ENCODE data around the gene ORAI2. TPM values are rescaled to one million over a fixed set of nuclear protein-coding genes. Genes with fewer than 3 reads are reported as not detected.

The ORAI2 gene
- total and polyA plus RNA-seq, 2 of the 13 experiments (the other 11 are each of a cell fraction or from before 2014, with no cell fraction given), result 3.0 to 6.0 TPM

DNA sequence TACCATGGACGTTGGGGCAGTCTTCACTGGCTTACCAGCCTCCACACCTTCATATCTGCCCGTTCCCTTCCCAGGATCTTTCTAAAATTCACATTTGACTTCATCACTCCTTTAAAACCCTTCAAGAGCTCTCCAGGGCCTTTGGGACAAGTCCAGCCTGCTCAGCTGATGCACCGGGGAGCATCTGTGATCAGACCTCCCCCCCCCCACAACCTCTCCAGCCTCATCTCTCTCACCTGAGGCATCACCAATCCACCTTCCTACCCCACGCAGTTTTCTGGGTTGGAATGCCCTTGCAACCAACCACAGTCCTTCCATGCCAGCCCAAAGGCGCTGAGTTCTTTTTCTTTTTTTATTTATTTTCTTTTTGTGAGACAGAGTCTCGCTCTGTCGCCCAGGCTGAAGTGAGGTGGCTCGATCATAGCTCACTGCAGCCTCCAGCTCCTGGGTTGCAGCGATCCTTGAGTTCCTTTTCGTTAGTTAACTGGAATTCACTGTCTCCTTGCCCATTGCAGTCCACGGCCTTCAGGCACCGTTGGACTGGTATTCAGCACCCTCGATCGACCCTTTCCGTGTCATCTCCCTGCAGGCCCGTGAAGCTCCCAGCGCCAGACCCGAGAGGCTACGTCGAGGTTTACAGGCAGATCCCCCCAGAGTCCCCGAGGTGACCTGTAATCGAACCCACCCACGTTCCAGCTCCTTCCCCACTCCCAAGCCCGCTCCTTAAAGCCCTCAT is 30.6 kb downstream of the ORAI2 start:
- H3K36me3 ChIP-seq (replicated peaks in 1 of 2; ENCODE audit: control insufficient read depth in 1 of 2, insufficient read depth in 2 of 2, low read length in 2 of 2), result peaks cover 4 to 7% of the 10 kb centered on the region in 2 experiments; a peak in 2 of 5 replicates
- peaks cover 14% of the 10 kb centered on the region for H3K79me2 ChIP-seq (ENCODE audit: insufficient read depth, low read length)
- in situ Hi-C loops (cut with HindIII; ENCODE audit: extremely low pct_ligation_motif_present, low pct_unique_long_range_greater_than_20kb) (no loop called here), intact Hi-C loops (cut with micrococcal nuclease; ENCODE audit: unreplicated experiment) (no loop called here)
- peaks cover 23% of the 10 kb centered on the region for H3K4me1 ChIP-seq (ENCODE audit: insufficient read depth, low read length)
- no peak for FAIRE-seq
- ChIA-PET POLR2A (interaction anchor here (1.9 kb wide), 1 partner anchor 12 kb away, joined by 4 read pairs; no protein-coding TSS in a partner anchor), CTCF (ENCODE audit: low intra/inter-chr PET ratio, low total read pairs) (no interaction called here)
- peak overlapping the region; percentile 87 for H3K4me2 ChIP-seq (ENCODE audit: low read depth, low read length)
- H3K9me3 ChIP-seq (ENCODE audit: low read length), result no peaks in the 10 kb centered on the region
- DNase-seq (ENCODE audit: low spot score), result no peak
- H4K20me1 ChIP-seq (ENCODE audit: insufficient read depth, low read length), result no peaks in the 10 kb centered on the region
- H3K27me3 ChIP-seq (ENCODE audit: control insufficient read depth in 1 of 2, insufficient read depth in 2 of 2, low read length in 2 of 2), result peaks cover 0 to 5% of the 10 kb centered on the region in 2 experiments; a peak in 2 of 5 replicates
- BruUV-seq (replicated peaks), result TSS peak; percentile 56
- 5% methylated on average over 24 of the region's 24 CpGs for WGBS (ENCODE audit: low lambda C conversion rate)
- H3K9ac ChIP-seq (ENCODE audit: insufficient read depth, low read depth, low read length), result peak overlapping the region; percentile 95
- H3K27ac ChIP-seq (ENCODE audit: extremely low read length, insufficient read depth, low read length), result peak overlapping the region; percentile 59
- peak overlapping the region; percentile 93 to 100 (median 94) for H3K4me3 ChIP-seq (replicated peaks in 1 of 3; ENCODE audit: insufficient read depth in 1 of 3, low read depth in 2 of 3, low read length in 3 of 3)
- ATAC-seq, result peak; percentile 4; the same call in 1 of the 3 replicates
- peak overlapping the region; percentile 93 for H2AFZ ChIP-seq (ENCODE audit: low read length)
- 0 out of 2 replicates have a peak, but pooled peaks have one; percentile 0 for TF ChIP-seq ZNF232 (CRISPR knock-in tag; IDR thresholded peaks at IDR 0.05; ENCODE audit: borderline replicate concordance)
- TF ChIP-seq ZNF224 (CRISPR knock-in tag; IDR thresholded peaks at IDR 0.05), result peak; percentile 36; the same call in 1 of the 2 replicates
- TF ChIP-seq, protein P1, sequence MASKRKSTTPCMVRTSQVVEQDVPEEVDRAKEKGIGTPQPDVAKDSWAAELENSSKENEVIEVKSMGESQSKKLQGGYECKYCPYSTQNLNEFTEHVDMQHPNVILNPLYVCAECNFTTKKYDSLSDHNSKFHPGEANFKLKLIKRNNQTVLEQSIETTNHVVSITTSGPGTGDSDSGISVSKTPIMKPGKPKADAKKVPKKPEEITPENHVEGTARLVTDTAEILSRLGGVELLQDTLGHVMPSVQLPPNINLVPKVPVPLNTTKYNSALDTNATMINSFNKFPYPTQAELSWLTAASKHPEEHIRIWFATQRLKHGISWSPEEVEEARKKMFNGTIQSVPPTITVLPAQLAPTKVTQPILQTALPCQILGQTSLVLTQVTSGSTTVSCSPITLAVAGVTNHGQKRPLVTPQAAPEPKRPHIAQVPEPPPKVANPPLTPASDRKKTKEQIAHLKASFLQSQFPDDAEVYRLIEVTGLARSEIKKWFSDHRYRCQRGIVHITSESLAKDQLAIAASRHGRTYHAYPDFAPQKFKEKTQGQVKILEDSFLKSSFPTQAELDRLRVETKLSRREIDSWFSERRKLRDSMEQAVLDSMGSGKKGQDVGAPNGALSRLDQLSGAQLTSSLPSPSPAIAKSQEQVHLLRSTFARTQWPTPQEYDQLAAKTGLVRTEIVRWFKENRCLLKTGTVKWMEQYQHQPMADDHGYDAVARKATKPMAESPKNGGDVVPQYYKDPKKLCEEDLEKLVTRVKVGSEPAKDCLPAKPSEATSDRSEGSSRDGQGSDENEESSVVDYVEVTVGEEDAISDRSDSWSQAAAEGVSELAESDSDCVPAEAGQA (IDR thresholded peaks at IDR 0.05; ENCODE audit: low read depth), result no peak
- TF ChIP-seq, protein P1 (CRISPR knock-in tag; IDR thresholded peaks at IDR 0.05; ENCODE audit: borderline replicate concordance), result 0 out of 2 replicates have a peak, but pooled peaks have one; percentile 19
- TF ChIP-seq, protein P2, sequence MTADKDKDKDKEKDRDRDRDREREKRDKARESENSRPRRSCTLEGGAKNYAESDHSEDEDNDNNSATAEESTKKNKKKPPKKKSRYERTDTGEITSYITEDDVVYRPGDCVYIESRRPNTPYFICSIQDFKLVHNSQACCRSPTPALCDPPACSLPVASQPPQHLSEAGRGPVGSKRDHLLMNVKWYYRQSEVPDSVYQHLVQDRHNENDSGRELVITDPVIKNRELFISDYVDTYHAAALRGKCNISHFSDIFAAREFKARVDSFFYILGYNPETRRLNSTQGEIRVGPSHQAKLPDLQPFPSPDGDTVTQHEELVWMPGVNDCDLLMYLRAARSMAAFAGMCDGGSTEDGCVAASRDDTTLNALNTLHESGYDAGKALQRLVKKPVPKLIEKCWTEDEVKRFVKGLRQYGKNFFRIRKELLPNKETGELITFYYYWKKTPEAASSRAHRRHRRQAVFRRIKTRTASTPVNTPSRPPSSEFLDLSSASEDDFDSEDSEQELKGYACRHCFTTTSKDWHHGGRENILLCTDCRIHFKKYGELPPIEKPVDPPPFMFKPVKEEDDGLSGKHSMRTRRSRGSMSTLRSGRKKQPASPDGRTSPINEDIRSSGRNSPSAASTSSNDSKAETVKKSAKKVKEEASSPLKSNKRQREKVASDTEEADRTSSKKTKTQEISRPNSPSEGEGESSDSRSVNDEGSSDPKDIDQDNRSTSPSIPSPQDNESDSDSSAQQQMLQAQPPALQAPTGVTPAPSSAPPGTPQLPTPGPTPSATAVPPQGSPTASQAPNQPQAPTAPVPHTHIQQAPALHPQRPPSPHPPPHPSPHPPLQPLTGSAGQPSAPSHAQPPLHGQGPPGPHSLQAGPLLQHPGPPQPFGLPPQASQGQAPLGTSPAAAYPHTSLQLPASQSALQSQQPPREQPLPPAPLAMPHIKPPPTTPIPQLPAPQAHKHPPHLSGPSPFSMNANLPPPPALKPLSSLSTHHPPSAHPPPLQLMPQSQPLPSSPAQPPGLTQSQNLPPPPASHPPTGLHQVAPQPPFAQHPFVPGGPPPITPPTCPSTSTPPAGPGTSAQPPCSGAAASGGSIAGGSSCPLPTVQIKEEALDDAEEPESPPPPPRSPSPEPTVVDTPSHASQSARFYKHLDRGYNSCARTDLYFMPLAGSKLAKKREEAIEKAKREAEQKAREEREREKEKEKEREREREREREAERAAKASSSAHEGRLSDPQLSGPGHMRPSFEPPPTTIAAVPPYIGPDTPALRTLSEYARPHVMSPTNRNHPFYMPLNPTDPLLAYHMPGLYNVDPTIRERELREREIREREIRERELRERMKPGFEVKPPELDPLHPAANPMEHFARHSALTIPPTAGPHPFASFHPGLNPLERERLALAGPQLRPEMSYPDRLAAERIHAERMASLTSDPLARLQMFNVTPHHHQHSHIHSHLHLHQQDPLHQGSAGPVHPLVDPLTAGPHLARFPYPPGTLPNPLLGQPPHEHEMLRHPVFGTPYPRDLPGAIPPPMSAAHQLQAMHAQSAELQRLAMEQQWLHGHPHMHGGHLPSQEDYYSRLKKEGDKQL (CRISPR knock-in tag; IDR thresholded peaks at IDR 0.05; ENCODE audit: low read depth), result no peak
- TF ChIP-seq, protein P3, sequence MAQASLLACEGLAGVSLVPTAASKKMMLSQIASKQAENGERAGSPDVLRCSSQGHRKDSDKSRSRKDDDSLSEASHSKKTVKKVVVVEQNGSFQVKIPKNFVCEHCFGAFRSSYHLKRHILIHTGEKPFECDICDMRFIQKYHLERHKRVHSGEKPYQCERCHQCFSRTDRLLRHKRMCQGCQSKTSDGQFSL (CRISPR knock-in tag; IDR thresholded peaks at IDR 0.05), result 0 out of 2 replicates have a peak, but pooled peaks have one; percentile 47
- TF ChIP-seq, protein P4, sequence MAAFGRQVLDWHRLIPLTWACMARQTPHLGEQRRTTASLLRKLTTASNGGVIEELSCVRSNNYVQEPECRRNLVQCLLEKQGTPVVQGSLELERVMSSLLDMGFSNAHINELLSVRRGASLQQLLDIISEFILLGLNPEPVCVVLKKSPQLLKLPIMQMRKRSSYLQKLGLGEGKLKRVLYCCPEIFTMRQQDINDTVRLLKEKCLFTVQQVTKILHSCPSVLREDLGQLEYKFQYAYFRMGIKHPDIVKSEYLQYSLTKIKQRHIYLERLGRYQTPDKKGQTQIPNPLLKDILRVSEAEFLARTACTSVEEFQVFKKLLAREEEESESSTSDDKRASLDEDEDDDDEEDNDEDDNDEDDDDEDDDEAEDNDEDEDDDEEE (CRISPR knock-in tag; IDR thresholded peaks at IDR 0.05), result 0 out of 2 replicates have a peak, but pooled peaks have one; percentile 16
- TF ChIP-seq HDAC1 (CRISPR knock-in tag; IDR thresholded peaks at IDR 0.05), result no peak
- 0 out of 2 replicates have a peak, but pooled peaks have one; percentile 1 for TF ChIP-seq ELF3 (CRISPR knock-in tag; IDR thresholded peaks at IDR 0.05)

Data from HepG2 (cell line).